GM23338 (cell line): Measurements from ENCODE around the gene NPAS3. TPM values are rescaled to one million over a fixed set of nuclear protein-coding genes. Genes with fewer than 3 reads are reported as not detected.

Source experiments
- CREB1 ChIP-seq: fragments of 250-450 bp; sonication (Bioruptor Pico); IDR thresholded peaks from 2 replicates; pipeline ENCODE4 v1.5.0; 2020; ENCODE audit warnings: low read depth, mild to moderate bottlenecking, moderate library complexity
- EZH2 ChIP-seq: fragments of 200-600 bp; sonication (generic); IDR thresholded peaks from one replicate; pipeline ENCODE4 v1.8.0; 2017; ENCODE audit warnings: antibody characterized with exemption, mild to moderate bottlenecking, low read depth; ENCODE audit not compliant: unreplicated experiment
- JUNB ChIP-seq: IDR thresholded peaks from one replicate; pipeline ENCODE4 v1.6.1; 2016; ENCODE audit warnings: antibody characterized with exemption; ENCODE audit not compliant: unreplicated experiment
- NANOG ChIP-seq: IDR thresholded peaks from 2 replicates; pipeline ENCODE4 v1.6.1; 2016; ENCODE audit warnings: antibody characterized with exemption, borderline replicate concordance
- POLR2AphosphoS5 ChIP-seq: IDR thresholded peaks from 2 replicates; pipeline ENCODE4 v1.6.1; 2016; ENCODE audit warnings: antibody characterized with exemption, low read depth
- STAT1 ChIP-seq: IDR thresholded peaks from one replicate; pipeline ENCODE4 v1.6.1; 2016; ENCODE audit warnings: antibody characterized with exemption; ENCODE audit not compliant: unreplicated experiment
- ZNF331 ChIP-seq: fragments of 250-450 bp; sonication (Bioruptor Pico); IDR thresholded peaks from 2 replicates; pipeline ENCODE4 v1.5.0; 2020; ENCODE audit warnings: low read depth, mild to moderate bottlenecking, moderate library complexity
- ZNF462 ChIP-seq: fragments of 250-450 bp; sonication (Bioruptor Pico); IDR thresholded peaks from 2 replicates; pipeline ENCODE4 v1.5.0; 2020; ENCODE audit warnings: mild to moderate bottlenecking, moderate library complexity
- polyA plus RNA-seq: library from polyadenylated mRNA; unstranded; fragments of >200 nt; fragmentation: Nextera tagmentation; extraction: Ambion mirVana; gene quantifications from 2 replicates; pipeline ENCODE4 v1.2.1, GENCODE V29; 2016
- total RNA-seq: library from RNA; depleted of rRNA; stranded (reverse); fragments of >200 nt; shearing (Covaris generic); gene quantifications from 2 replicates; pipeline ENCODE4 v1.2.3, GENCODE V29; 2014
- TF ChIP-seq, protein P1 (sequence below): IDR thresholded peaks from one replicate; pipeline ENCODE4 v1.6.1; 2018; ENCODE audit warnings: antibody characterized with exemption; ENCODE audit not compliant: unreplicated experiment

NPAS3 gene
- total and polyA plus RNA-seq, 2 experiments from 2014 or later, result 0.17 to 0.19 TPM

DNA sequence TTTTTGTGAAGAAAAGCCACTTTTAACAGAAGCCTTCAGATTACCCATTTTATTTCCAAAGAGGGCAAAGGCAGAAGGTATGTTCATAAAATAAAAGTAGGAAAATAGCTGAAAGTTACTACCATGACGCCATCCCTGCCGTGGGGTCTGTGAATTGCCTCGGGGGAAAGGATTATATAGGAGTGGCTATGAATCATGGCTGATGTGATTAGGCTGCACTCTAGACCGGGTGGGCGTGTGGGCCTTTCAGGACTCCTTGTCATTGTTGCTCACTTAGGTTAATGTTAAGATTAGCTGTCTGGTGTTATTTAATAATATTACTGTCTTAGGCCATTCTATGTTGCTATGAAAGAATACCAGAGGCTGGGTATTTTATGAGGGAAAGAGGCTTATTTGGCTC is 816.7 kb downstream of the NPAS3 start (continued):
- no peak for TF ChIP-seq ZNF462 (CRISPR knock-in tag)
- no peak for TF ChIP-seq ZNF331
- no peak for TF ChIP-seq STAT1
- TF ChIP-seq NANOG, result no peak
- no peak for TF ChIP-seq CREB1
- TF ChIP-seq JUNB, result no peak
- no peak for TF ChIP-seq POLR2AphosphoS5
- TF ChIP-seq EZH2, result no peak
- TF ChIP-seq, protein P1, sequence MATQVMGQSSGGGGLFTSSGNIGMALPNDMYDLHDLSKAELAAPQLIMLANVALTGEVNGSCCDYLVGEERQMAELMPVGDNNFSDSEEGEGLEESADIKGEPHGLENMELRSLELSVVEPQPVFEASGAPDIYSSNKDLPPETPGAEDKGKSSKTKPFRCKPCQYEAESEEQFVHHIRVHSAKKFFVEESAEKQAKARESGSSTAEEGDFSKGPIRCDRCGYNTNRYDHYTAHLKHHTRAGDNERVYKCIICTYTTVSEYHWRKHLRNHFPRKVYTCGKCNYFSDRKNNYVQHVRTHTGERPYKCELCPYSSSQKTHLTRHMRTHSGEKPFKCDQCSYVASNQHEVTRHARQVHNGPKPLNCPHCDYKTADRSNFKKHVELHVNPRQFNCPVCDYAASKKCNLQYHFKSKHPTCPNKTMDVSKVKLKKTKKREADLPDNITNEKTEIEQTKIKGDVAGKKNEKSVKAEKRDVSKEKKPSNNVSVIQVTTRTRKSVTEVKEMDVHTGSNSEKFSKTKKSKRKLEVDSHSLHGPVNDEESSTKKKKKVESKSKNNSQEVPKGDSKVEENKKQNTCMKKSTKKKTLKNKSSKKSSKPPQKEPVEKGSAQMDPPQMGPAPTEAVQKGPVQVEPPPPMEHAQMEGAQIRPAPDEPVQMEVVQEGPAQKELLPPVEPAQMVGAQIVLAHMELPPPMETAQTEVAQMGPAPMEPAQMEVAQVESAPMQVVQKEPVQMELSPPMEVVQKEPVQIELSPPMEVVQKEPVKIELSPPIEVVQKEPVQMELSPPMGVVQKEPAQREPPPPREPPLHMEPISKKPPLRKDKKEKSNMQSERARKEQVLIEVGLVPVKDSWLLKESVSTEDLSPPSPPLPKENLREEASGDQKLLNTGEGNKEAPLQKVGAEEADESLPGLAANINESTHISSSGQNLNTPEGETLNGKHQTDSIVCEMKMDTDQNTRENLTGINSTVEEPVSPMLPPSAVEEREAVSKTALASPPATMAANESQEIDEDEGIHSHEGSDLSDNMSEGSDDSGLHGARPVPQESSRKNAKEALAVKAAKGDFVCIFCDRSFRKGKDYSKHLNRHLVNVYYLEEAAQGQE, result no peak
